Loucy (cell line): ENCODE measurements around the gene RFX3.

ENCODE experiments used
- CTCF ChIP-seq: fragments of 200-600 bp; sonication (generic); conservative IDR thresholded peaks from 2 replicates; pipeline ENCODE4 v1.5.1; 2014; ENCODE audit warnings: mild to moderate bottlenecking, antibody characterized with exemption, low read length
- EZH2phosphoT487 ChIP-seq: fragments of 200-600 bp; IDR thresholded peaks from 2 replicates; pipeline ENCODE4 v1.6.1; 2018; ENCODE audit warnings: antibody characterized with exemption, mild to moderate bottlenecking, moderate library complexity, borderline replicate concordance

GRCh38 chr9:3321186-3321585 is 204.6 kb downstream of the RFX3 start:
- no peak for TF ChIP-seq CTCF
- no peak for TF ChIP-seq EZH2phosphoT487
